Neural cell (in vitro differentiated cells): ENCODE data around the gene RANBP10. TPM values are rescaled to one million over a fixed set of nuclear protein-coding genes. Genes with fewer than 3 reads are reported as not detected.

Experiments used
- H2AFZ ChIP-seq: fragments of 200-600, 300-800 bp; sonication (generic), shearing (Covaris generic); 2 replicates; pipeline ENCODE4 v1.6.0; 2014; ENCODE audit warnings: low read depth, mild to moderate bottlenecking, antibody characterized with exemption, low read length, moderate library complexity
- H3F3A ChIP-seq: fragments of 200-600 bp; shearing (Covaris generic); 2 replicates; pipeline ENCODE4 v1.6.1; 2016; ENCODE audit warnings: mild to moderate bottlenecking, moderate library complexity, mixed read lengths, antibody characterized with exemption, low read length; ENCODE audit not compliant: insufficient read depth, poor library complexity, severe bottlenecking
- H3K27ac ChIP-seq: fragments of 200-600, 300-800 bp; sonication (generic), shearing (Covaris generic); 2 replicates; pipeline ENCODE4 v1.5.1; 2014; ENCODE audit warnings: mild to moderate bottlenecking, low read length, moderate library complexity
- H3K27me3 ChIP-seq: fragments of 300-800, 200-600 bp; sonication (generic), shearing (Covaris generic); 2 replicates; pipeline ENCODE4 v1.6.0; 2014; ENCODE audit warnings: mild to moderate bottlenecking, low read depth, low read length, moderate library complexity; ENCODE audit not compliant: insufficient read depth
- H3K36me3 ChIP-seq: fragments of 300-800, 200-600 bp; sonication (generic), shearing (Covaris generic); 2 replicates; pipeline ENCODE4 v1.5.1; 2014; ENCODE audit warnings: mild to moderate bottlenecking, antibody characterized with exemption, low read length, moderate library complexity; ENCODE audit not compliant: insufficient read depth
- H3K4me2 ChIP-seq: fragments of 300-800, 200-600 bp; sonication (generic), shearing (Covaris generic); 2 replicates; pipeline ENCODE4 v1.6.0; 2014; ENCODE audit warnings: mild to moderate bottlenecking, low read length
- H3K4me3 ChIP-seq: fragments of 300-800, 200-600 bp; sonication (generic), shearing (Covaris generic); 2 replicates; pipeline ENCODE4 v1.5.1; 2014; ENCODE audit warnings: mild to moderate bottlenecking, low read length, moderate library complexity
- H3K79me2 ChIP-seq: fragments of 200-600 bp; shearing (Covaris generic); replicated peaks from 2 replicates; pipeline ENCODE4 v1.6.0; 2014; ENCODE audit warnings: mild to moderate bottlenecking, low read length, moderate library complexity; ENCODE audit not compliant: insufficient read depth
- H3K9ac ChIP-seq: fragments of 300-800, 200-600 bp; sonication (generic), shearing (Covaris generic); 2 replicates; pipeline ENCODE4 v1.6.1; 2016; ENCODE audit warnings: mild to moderate bottlenecking, low read length, mixed read lengths
- H3K9me2 ChIP-seq: fragments of 200-600 bp; shearing (Covaris generic); 2 replicates; pipeline ENCODE4 v1.6.1; 2016; ENCODE audit warnings: mild to moderate bottlenecking, low read length, mixed read lengths; ENCODE audit not compliant: insufficient read depth
- H3K9me3 ChIP-seq: fragments of 200-600, 300-800 bp; sonication (generic), shearing (Covaris generic); 2 replicates; pipeline ENCODE4 v1.6.1; 2016; ENCODE audit warnings: mild to moderate bottlenecking, mixed run types, low read length, moderate library complexity, mixed read lengths
- H4K20me1 ChIP-seq: fragments of 200-600 bp; shearing (Covaris generic); 2 replicates; pipeline ENCODE4 v1.6.1; 2016; ENCODE audit warnings: mild to moderate bottlenecking, mixed run types; ENCODE audit not compliant: insufficient read depth
- EP300 ChIP-seq: fragments of 450-650 bp; conservative IDR thresholded peaks from 2 replicates; pipeline ENCODE4 v1.6.1; 2014; ENCODE audit warnings: antibody characterized with exemption, mild to moderate bottlenecking, moderate library complexity; ENCODE audit not compliant: poor library complexity, severe bottlenecking
- EZH2 ChIP-seq: fragments of 200-600, 300-800 bp; shearing (Covaris generic), sonication (generic); IDR thresholded peaks from 2 replicates; pipeline ENCODE4 v1.6.1; 2014; ENCODE audit warnings: antibody characterized with exemption, low read length, borderline replicate concordance, mild to moderate bottlenecking; ENCODE audit not compliant: insufficient read depth, poor library complexity, severe bottlenecking
- MXI1 ChIP-seq: fragments of 450-650 bp; conservative IDR thresholded peaks from 2 replicates; pipeline ENCODE4 v1.6.1; 2014; ENCODE audit warnings: antibody characterized with exemption, mild to moderate bottlenecking; ENCODE audit not compliant: poor library complexity, severe bottlenecking
- POLR2AphosphoS5 ChIP-seq: IDR thresholded peaks from 2 replicates; pipeline ENCODE4 v1.6.1; 2012
- RAD21 ChIP-seq: fragments of 450-650 bp; conservative IDR thresholded peaks from 2 replicates; pipeline ENCODE4 v1.6.1; 2014; ENCODE audit warnings: antibody characterized with exemption, mild to moderate bottlenecking, moderate library complexity
- REST ChIP-seq: IDR thresholded peaks from 2 replicates; pipeline ENCODE4 v1.6.1; 2012; ENCODE audit warnings: borderline replicate concordance
- SMC3 ChIP-seq: fragments of 450-650 bp; conservative IDR thresholded peaks from 2 replicates; pipeline ENCODE4 v1.6.1; 2014; ENCODE audit warnings: antibody characterized with exemption, mild to moderate bottlenecking, moderate library complexity; ENCODE audit not compliant: poor library complexity
- TAF1 ChIP-seq: IDR thresholded peaks from 2 replicates; pipeline ENCODE4 v1.6.1; 2012; ENCODE audit warnings: low read depth
- polyA plus RNA-seq: library from polyadenylated mRNA; depleted of rRNA; stranded (reverse); fragments of >200 nt; gene quantifications from 2 replicates; pipeline ENCODE4 v1.2.3, GENCODE V29; 2014
- TF ChIP-seq, protein P1 (sequence below): fragments of 450-650 bp; IDR thresholded peaks from 2 replicates; pipeline ENCODE4 v1.5.1; 2014; ENCODE audit warnings: antibody characterized with exemption, mild to moderate bottlenecking, moderate library complexity; ENCODE audit not compliant: poor library complexity, severe bottlenecking

The RANBP10 gene
- polyA plus RNA-seq, 1 donor from 2014 or later = 10.9 TPM

- H3K4me2 ChIP-seq = no peak overlapping the region
- no peak overlapping the region for H2AFZ ChIP-seq
- H3K4me3 ChIP-seq = no peak overlapping the region
- H3K9me3 ChIP-seq = no peaks in the 10 kb centered on the region
- no peaks in the 10 kb centered on the region for H4K20me1 ChIP-seq
- TF ChIP-seq SMC3 (no peak), MXI1 (no peak), EZH2 (no peak), POLR2AphosphoS5 (no peak), EP300 (no peak), RAD21 (no peak), REST (no peak), TAF1 (no peak)
- TF ChIP-seq, protein P1, sequence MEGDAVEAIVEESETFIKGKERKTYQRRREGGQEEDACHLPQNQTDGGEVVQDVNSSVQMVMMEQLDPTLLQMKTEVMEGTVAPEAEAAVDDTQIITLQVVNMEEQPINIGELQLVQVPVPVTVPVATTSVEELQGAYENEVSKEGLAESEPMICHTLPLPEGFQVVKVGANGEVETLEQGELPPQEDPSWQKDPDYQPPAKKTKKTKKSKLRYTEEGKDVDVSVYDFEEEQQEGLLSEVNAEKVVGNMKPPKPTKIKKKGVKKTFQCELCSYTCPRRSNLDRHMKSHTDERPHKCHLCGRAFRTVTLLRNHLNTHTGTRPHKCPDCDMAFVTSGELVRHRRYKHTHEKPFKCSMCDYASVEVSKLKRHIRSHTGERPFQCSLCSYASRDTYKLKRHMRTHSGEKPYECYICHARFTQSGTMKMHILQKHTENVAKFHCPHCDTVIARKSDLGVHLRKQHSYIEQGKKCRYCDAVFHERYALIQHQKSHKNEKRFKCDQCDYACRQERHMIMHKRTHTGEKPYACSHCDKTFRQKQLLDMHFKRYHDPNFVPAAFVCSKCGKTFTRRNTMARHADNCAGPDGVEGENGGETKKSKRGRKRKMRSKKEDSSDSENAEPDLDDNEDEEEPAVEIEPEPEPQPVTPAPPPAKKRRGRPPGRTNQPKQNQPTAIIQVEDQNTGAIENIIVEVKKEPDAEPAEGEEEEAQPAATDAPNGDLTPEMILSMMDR = no peak
- H3K9ac ChIP-seq = no peak overlapping the region
- H3K27me3 ChIP-seq = no peaks in the 10 kb centered on the region
- H3K79me2 ChIP-seq = peaks cover 74% of the 10 kb centered on the region
- H3K9me2 ChIP-seq = no peaks in the 10 kb centered on the region
- H3K27ac ChIP-seq = no peak overlapping the region
- H3K36me3 ChIP-seq = no peaks in the 10 kb centered on the region
- H3F3A ChIP-seq = no peaks in the 10 kb centered on the region
Measured at GRCh38 chr16:67801883-67802282, 4.5 kb downstream of the RANBP10 start.

DNA sequence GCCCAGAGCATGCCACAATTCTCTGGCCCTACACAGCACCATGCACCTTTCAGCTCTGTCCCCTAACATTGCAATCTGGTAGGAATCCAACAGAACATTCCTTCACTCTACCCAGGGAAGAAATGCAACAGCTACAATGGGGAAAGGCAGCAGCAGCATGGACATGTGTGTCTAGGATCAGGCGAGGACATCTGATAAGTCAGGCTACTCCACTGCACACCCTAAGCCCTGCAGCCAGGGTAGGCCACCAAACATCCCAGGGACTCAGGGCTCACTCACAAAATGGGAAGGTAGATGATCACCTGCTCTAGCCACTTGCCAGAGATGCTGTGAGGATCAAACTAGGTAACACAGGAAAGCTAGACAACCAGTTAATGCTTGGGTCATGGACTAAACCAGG is 5.1 kb downstream of the RANBP10 start:
- H3K36me3 ChIP-seq = no peaks in the 10 kb centered on the region

More for the DNA sequence above, 5.1 kb downstream of the RANBP10 start:
- TF ChIP-seq MXI1 (no peak), RAD21 (no peak), REST (no peak), TAF1 (no peak)
- Histone ChIP-seq H3K27me3 (no peaks in the 10 kb centered on the region), H3K79me2 (peaks cover 79% of the 10 kb centered on the region), H3K4me3 (no peak overlapping the region), H3K27ac (no peak overlapping the region), H3K4me2 (no peak overlapping the region), H3K9ac (no peak overlapping the region), H3F3A (no peaks in the 10 kb centered on the region), H4K20me1 (no peaks in the 10 kb centered on the region), H2AFZ (no peak overlapping the region), H3K9me2 (no peaks in the 10 kb centered on the region), H3K9me3 (no peaks in the 10 kb centered on the region)
